Measurements from ENCODE around the gene ARAP1. TPM values are rescaled to one million over a fixed set of nuclear protein-coding genes. Genes with fewer than 3 reads are reported as not detected.

The ARAP1 gene
- total RNA-seq, 1 experiment from 2014 or later = 151 TPM

DNA sequence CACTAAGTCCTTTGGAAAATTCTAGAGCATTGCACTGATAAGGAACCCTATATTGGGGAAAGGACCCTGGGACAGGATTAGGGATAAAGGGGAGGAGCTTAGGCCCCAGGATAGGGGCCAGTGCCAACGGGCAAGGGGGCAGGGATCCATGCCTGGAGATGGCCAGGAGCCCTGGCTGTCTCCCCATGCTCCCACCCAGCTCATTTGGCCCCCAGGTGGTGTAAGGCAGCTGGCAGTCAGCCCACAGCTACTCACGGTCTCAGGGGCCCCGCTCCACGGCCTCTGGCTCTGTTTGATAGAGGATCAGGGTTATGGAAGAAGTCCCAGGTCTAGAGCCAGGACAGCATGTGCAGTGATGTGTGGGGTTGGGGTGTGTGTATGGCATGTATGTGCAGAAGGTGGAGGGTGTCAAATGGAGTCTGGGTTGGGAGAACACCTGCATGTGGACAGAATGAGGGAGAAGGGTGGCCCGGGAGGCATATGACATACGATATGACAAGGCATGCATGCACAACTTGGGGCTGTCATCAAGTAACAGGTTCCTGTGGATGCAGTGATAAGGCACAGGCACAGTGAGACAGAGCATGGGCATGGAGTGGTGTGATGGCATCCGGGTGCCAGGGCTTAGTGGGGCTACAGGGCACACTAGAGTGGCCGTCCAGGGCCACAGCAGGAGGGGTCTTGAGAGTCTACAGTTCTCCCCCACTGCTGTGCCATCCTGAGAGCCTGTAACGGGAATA lies 59.5 kb downstream of the ARAP1 start:
- H3K27me3 ChIP-seq (ENCODE audit: insufficient read depth, low read depth) = no peaks in the 10 kb centered on the region
- TF ChIP-seq CTCF (conservative IDR thresholded peaks at IDR 0.05) (no peak), EZH2 (IDR thresholded peaks at IDR 0.05; ENCODE audit: low read depth) (no peak)
- no peaks in the 10 kb centered on the region for H3K79me2 ChIP-seq (ENCODE audit: low read depth)
- no peaks in the 10 kb centered on the region for H3K9me3 ChIP-seq (ENCODE audit: insufficient read depth, low read depth)
- H2AFZ ChIP-seq = no peak overlapping the region
- no peak overlapping the region for H3K4me3 ChIP-seq
- no peaks in the 10 kb centered on the region for H3K4me1 ChIP-seq (replicated peaks; ENCODE audit: insufficient read depth)
- ChIA-PET POLR2A (ENCODE audit: unreplicated experiment) (no interaction called here), CTCF (interaction anchor here (0.7 kb wide), 1 partner anchor 128 kb away, joined by 3 read pairs; no protein-coding TSS in a partner anchor)
- no TSS peak for BruUV-seq (replicated peaks)
- H3K4me2 ChIP-seq = no peak overlapping the region
- DNase-seq = no peak
- no peaks in the 10 kb centered on the region for H3K9me2 ChIP-seq (ENCODE audit: insufficient read depth)
- H3F3A ChIP-seq (ENCODE audit: insufficient read depth, low read depth) = no peaks in the 10 kb centered on the region; the same call in 1 of the 2 replicates
- peaks cover 10% of the 10 kb centered on the region; the same call in 1 of the 2 replicates for H3K36me3 ChIP-seq (ENCODE audit: low read depth)
- intact Hi-C loops (cut with micrococcal nuclease; ENCODE audit: unreplicated experiment) = no loop called here
- H3K27ac ChIP-seq = no peak overlapping the region
- peaks cover 4% of the 10 kb centered on the region; the same call in 1 of the 2 replicates for H4K20me1 ChIP-seq (ENCODE audit: insufficient read depth)

DNA sequence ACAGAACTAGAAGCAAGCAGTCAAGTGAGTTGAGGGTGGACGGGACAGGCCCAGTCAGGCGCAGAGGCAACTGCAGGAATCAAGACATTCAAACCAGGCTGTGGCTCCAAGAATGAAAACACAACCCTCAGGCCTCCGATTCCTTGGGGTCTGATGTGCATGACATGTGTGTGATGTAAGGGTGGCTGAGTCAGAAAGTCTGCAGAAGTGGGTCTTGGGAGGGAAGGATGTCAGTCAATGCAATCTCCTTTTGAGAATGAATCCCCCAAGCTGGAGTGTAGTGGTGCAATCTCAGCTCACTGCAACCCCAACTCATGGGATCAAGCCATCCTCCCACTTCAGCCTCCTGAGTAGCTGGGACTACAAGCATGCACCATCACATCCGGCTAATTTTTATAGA lies 62.0 kb downstream of the ARAP1 start:
- TF ChIP-seq CTCF (conservative IDR thresholded peaks at IDR 0.05) (no peak), EZH2 (IDR thresholded peaks at IDR 0.05; ENCODE audit: low read depth) (no peak)
- H3K4me3 ChIP-seq = no peak overlapping the region
- POLR2A ChIA-PET (ENCODE audit: unreplicated experiment) = no interaction called here
- H3K27ac ChIP-seq = no peak overlapping the region
- H2AFZ ChIP-seq = no peak overlapping the region
- CTCF ChIA-PET = no interaction called here
- intact Hi-C loops (cut with micrococcal nuclease; ENCODE audit: unreplicated experiment) = no loop called here
- no peak for DNase-seq
- H3K4me1 ChIP-seq (replicated peaks; ENCODE audit: insufficient read depth) = no peaks in the 10 kb centered on the region
- H3K9me2 ChIP-seq (ENCODE audit: insufficient read depth) = no peaks in the 10 kb centered on the region
- peaks cover 15% of the 10 kb centered on the region; the same call in 1 of the 2 replicates for H3F3A ChIP-seq (ENCODE audit: insufficient read depth, low read depth)
- H4K20me1 ChIP-seq (ENCODE audit: insufficient read depth) = peaks cover 10% of the 10 kb centered on the region; the same call in 1 of the 2 replicates
- BruUV-seq (replicated peaks) = no TSS peak
- no peaks in the 10 kb centered on the region for H3K9me3 ChIP-seq (ENCODE audit: insufficient read depth, low read depth)
- no peaks in the 10 kb centered on the region for H3K79me2 ChIP-seq (ENCODE audit: low read depth)
- peaks cover 6% of the 10 kb centered on the region; the same call in 1 of the 2 replicates for H3K36me3 ChIP-seq (ENCODE audit: low read depth)
- no peak overlapping the region for H3K4me2 ChIP-seq
- H3K27me3 ChIP-seq (ENCODE audit: insufficient read depth, low read depth) = no peaks in the 10 kb centered on the region

GRCh38 chr11:72688929-72689328 lies 63.3 kb downstream of the ARAP1 start:
- intact Hi-C loops (cut with micrococcal nuclease; ENCODE audit: unreplicated experiment) = loop anchor here (10.0 kb wide), 1 partner anchor 696 kb away; no protein-coding TSS in a partner anchor
- TF ChIP-seq CTCF (conservative IDR thresholded peaks at IDR 0.05) (no peak), EZH2 (IDR thresholded peaks at IDR 0.05; ENCODE audit: low read depth) (no peak)
- DNase-seq = no peak
- Histone ChIP-seq H4K20me1 (ENCODE audit: insufficient read depth) (peaks cover 15% of the 10 kb centered on the region), H3K9me2 (ENCODE audit: insufficient read depth) (no peaks in the 10 kb centered on the region), H3K4me2 (no peak overlapping the region), H2AFZ (no peak overlapping the region), H3K79me2 (ENCODE audit: low read depth) (no peaks in the 10 kb centered on the region), H3K4me1 (replicated peaks; ENCODE audit: insufficient read depth) (0 out of 2 replicates have a peak, but pooled peaks cover 3% of the 10 kb centered on the region), H3K27ac (no peak overlapping the region), H3K4me3 (no peak overlapping the region), H3K27me3 (ENCODE audit: insufficient read depth, low read depth) (no peaks in the 10 kb centered on the region), H3K9me3 (ENCODE audit: insufficient read depth, low read depth) (no peaks in the 10 kb centered on the region), H3F3A (ENCODE audit: insufficient read depth, low read depth) (peaks cover 20% of the 10 kb centered on the region; the same call in 1 of the 2 replicates), H3K36me3 (ENCODE audit: low read depth) (peaks cover 6% of the 10 kb centered on the region; the same call in 1 of the 2 replicates)
- no TSS peak for BruUV-seq (replicated peaks)
- POLR2A ChIA-PET (ENCODE audit: unreplicated experiment) = no interaction called here
- CTCF ChIA-PET = no interaction called here
